Neutrophil (primary cell): ENCODE data around the gene PDLIM5.
"Not testable (repeated sequence)": the region's sequence is repeated elsewhere in the genome, so short reads cannot be mapped to it uniquely, and the experiment has no call there.

Experiments used
- H3K27ac ChIP-seq: fragments of 200-600 bp; sonication (generic); 2 replicates; pipeline ENCODE4 v1.5.1; 2016; ENCODE audit warnings: mild to moderate bottlenecking, moderate library complexity
- H3K27me3 ChIP-seq: fragments of 200-600 bp; sonication (generic); 2 replicates; pipeline ENCODE4 v1.6.0; 2016; ENCODE audit warnings: mild to moderate bottlenecking
- H3K36me3 ChIP-seq: fragments of 200-600 bp; sonication (generic); 2 replicates; pipeline ENCODE4 v1.5.1; 2017
- H3K4me1 ChIP-seq, 2 experiments: fragments of 200-600 bp in 1 of 2; sonication (generic) in 1 of 2; 1 replicate in 1 of 2; 2 replicates in 1 of 2; pipeline versions ENCODE4 v1.5.1 to v1.6.1; 2013 to 2016; ENCODE audit warnings: low read depth in 1 of 2, low read length in 1 of 2, mild to moderate bottlenecking in 1 of 2, moderate library complexity in 1 of 2; ENCODE audit not compliant: control insufficient read depth in 1 of 2, insufficient read depth in 1 of 2
- H3K4me3 ChIP-seq, 2 experiments: fragments of 200-600 bp in 1 of 2; sonication (generic) in 1 of 2; 1 replicate in 1 of 2; 2 replicates in 1 of 2; pipeline ENCODE4 v1.5.1; 2013 to 2016; ENCODE audit warnings: low read depth in 1 of 2, low read length in 1 of 2, mild to moderate bottlenecking in 1 of 2, moderate library complexity in 1 of 2
- H3K9me3 ChIP-seq: fragments of 200-600 bp; sonication (generic); 2 replicates; pipeline ENCODE4 v1.5.1; 2016
- CTCF ChIP-seq: fragments of 200-600 bp; sonication (generic); IDR thresholded peaks from 2 replicates; pipeline ENCODE4 v1.5.1; 2016; ENCODE audit warnings: antibody characterized with exemption

PDLIM5 gene

DNA sequence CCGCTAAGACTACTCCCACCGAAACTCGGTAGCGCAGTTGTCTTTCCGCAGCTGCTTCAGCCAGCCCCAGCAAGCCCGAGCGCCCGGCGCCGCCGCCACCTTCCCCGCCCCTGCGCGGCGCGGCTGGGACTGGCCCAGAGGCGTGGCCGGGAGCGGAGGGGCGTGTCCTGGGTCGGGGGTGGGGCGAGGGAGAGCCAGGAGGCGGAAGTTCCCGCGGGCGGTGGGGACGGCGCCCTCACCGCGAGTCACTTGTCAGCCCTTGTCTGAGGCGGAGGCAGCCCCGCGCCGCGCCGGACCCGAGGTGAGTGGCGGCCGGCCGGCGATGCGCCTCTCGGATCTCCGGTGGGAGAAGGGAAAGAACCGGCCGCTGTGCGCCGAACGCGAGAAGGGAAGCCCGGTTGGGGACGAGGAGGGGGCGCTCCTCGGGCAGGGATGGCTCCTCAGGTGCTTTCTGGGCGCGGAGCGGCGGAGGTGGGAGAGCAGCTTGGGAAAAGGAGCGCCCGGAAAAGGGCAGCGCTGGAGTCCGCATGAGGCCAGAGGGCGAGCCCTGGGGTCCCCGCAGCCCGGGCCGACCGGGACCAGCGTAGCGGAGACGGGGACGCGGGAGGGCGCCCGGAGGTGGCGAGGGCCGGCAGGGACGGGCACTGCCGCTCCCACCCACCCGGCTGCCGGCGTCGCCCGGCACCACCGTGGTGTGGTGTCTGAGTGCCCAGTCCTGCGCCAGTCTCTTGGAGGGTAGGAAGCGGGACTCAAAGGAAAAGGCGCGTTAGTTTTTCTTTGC is at the start of gene PDLIM5:
Gene PDLIM5 (plus strand): TSS at position 248 of the 781 bp plus-strand sequence. CDS start 3,347 bp downstream, outside the sequence.
- Histone ChIP-seq H3K4me1 (peaks cover 20 to 32% of the 10 kb centered on the region in 2 experiments), H3K36me3 (peaks cover 11% of the 10 kb centered on the region), H3K9me3 (no peaks in the 10 kb centered on the region), H3K27ac (peak within 1 kb of the TSS; percentile 87), H3K4me3 (peak within 1 kb of the TSS; percentile 87 to 94), H3K27me3 (peaks cover 32% of the 10 kb centered on the region)
- TF ChIP-seq CTCF: peak; percentile 56

DNA sequence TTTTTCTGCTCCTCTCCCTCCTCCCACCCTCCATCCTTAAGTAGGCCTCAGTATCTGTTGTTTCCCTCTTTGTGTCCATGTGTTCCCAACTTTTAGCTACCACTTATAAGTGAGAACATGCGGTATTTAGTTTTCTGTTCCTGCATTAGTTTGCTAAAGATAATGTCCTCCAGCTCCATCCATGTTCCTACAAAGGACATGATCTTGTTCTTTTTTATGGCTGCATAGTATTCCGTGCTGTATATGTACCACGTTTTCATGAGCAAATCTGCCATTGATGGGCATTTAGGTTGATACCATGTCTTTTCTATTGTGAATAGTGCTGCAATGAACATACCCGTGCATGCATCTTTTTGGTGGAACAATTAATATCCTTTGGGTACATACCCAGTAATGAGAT is 49.3 kb upstream of the PDLIM5 start:
- H3K27ac ChIP-seq, H3K4me1 ChIP-seq, H3K27me3 ChIP-seq, H3K9me3 ChIP-seq, H3K36me3 ChIP-seq, H3K4me3 ChIP-seq: not testable (repeated sequence)

DNA sequence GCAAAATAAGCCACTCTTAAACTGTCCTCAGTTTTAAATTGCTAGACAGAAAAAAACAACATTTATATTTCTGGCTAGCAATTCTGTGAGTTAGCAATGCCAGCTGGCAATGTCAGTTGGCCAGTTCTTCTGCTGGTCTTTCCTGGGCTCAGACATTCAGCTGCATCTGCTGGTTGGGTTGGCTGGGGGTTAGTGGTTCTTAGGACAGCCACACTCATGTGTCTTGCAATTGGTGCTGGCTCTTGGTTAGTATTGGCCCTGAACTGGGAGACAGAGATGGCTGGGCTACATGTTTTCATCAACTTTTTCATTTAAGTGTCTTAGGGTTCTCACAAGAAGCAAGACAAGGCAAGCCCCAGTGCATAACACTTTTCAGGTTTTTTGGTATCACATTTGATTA is 48.0 kb upstream of the PDLIM5 start:
- H3K4me3 ChIP-seq: no peak overlapping the region
- H3K4me1 ChIP-seq: no peaks in the 10 kb centered on the region
- H3K27me3 ChIP-seq: no peaks in the 10 kb centered on the region
- H3K27ac ChIP-seq: no peak overlapping the region
- H3K9me3 ChIP-seq: no peaks in the 10 kb centered on the region
- H3K36me3 ChIP-seq: no peaks in the 10 kb centered on the region
- no peak for TF ChIP-seq CTCF

- no peak overlapping the region for H3K27ac ChIP-seq
These were observed 44.9 kb upstream of the PDLIM5 start for GRCh38 chr4:94406668-94407437.

DNA sequence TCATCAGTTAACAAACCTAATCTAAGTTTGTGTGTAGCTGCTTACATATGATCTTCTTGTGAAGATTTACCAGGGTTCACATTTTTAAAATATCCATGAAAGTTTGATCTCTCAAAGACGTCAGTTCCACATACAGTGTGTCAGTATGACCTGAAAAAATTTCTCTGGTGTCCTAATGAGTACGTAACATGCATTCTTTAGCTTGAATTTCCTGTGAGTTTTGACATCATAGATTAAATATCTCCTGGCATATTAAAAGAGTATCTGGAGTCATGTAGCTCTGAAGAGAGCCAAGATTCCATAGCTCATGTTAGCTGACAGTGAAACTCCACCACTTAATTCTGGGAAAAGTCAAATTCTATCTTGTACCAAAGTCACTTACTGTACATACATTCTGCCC is 43.9 kb upstream of the PDLIM5 start:
- no peak overlapping the region for H3K4me3 ChIP-seq
- no peak for TF ChIP-seq CTCF
- no peak overlapping the region for H3K27ac ChIP-seq
- no peaks in the 10 kb centered on the region for H3K9me3 ChIP-seq
- H3K4me1 ChIP-seq: no peaks in the 10 kb centered on the region
- H3K27me3 ChIP-seq: no peaks in the 10 kb centered on the region
- no peaks in the 10 kb centered on the region for H3K36me3 ChIP-seq

More at GRCh38 chr4:94406668-94407437, 44.9 kb upstream of the PDLIM5 start:
- no peaks in the 10 kb centered on the region for H3K4me1 ChIP-seq
- no peak overlapping the region for H3K4me3 ChIP-seq
- peak; percentile 52 for TF ChIP-seq CTCF
- H3K27me3 ChIP-seq: no peaks in the 10 kb centered on the region
- no peaks in the 10 kb centered on the region for H3K9me3 ChIP-seq
- no peaks in the 10 kb centered on the region for H3K36me3 ChIP-seq
